Ectodermal cell (in vitro differentiated cells): Measurements from ENCODE around the gene SULT4A1.

Source experiments
- H3K27ac ChIP-seq: 2 replicates; pipeline ENCODE4 v1.7.0; 2013; ENCODE audit warnings: mild to moderate bottlenecking, low read depth, low read length; ENCODE audit not compliant: insufficient read depth, poor library complexity, severe bottlenecking
- H3K27me3 ChIP-seq: 2 replicates; pipeline ENCODE4 v1.7.0; 2013; ENCODE audit warnings: mild to moderate bottlenecking, low read length; ENCODE audit not compliant: insufficient read depth, control insufficient read depth, poor library complexity, severe bottlenecking
- H3K36me3 ChIP-seq: one replicate; pipeline ENCODE4 v1.7.0; 2013; ENCODE audit warnings: low read length; ENCODE audit not compliant: control insufficient read depth, insufficient read depth
- H3K4me1 ChIP-seq: one replicate; pipeline ENCODE4 v1.7.0; 2013; ENCODE audit warnings: low read length; ENCODE audit not compliant: control insufficient read depth, insufficient read depth
- H3K4me3 ChIP-seq: 2 replicates; pipeline ENCODE4 v1.7.0; 2013; ENCODE audit warnings: low read depth, low read length, control low read depth; ENCODE audit not compliant: insufficient read depth
- H3K9me3 ChIP-seq: 2 replicates; pipeline ENCODE4 v1.7.0; 2013; ENCODE audit warnings: mild to moderate bottlenecking, low read length, moderate library complexity; ENCODE audit not compliant: control insufficient read depth
- WGBS, 2 experiments: methylation state at CpG; one replicate each; pipeline ENCODE4 v1.1.7; 2013; ENCODE audit warnings: missing lambda C conversion rate in 2 of 2; 5-methylcytosine and 5-hydroxymethylcytosine counted together

SULT4A1 gene

DNA sequence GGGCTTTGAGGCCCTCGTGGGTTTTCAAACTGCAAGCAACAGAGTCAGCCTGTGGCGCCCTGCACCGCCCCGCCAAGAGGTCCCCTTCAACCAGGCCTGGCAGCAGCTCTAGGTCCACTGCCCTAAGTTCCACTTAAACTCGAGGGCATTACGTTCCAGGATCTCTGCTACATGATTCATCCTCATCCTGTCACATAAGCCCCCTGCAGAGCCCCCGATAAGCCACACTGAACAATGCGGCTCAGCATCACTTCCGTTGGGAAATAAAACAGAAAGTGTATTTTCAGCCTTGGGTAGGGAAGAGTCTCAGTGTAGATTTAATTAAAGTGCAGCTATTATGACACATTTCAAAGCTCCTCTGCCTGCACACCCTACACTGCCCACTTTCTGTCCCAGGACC lies 24.6 kb downstream of the SULT4A1 start:
- 93 to 95% methylated on average over 9 of the region's 9 CpGs for WGBS, 2 experiments
- Histone ChIP-seq H3K9me3 (no peaks in the 10 kb centered on the region), H3K27me3 (no peaks in the 10 kb centered on the region)

DNA sequence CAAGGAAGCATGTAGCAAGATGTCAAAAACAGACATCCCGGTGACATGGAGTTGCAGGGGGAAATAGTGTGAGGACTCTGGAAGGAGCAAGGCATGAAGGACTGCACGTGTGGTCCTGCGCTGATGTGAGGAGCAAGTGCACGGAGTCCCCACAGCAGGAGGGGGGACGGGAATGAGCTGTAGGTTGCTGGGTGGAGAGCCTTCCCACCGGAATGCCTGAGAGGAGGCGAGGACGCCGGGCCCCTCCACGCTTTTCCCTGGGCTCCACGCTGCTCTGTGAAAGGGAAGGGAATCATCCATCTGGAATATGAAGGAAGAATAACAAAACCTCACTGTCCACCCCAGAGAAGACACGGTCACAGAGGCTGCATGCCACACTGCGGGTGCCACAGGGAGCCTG lies 26.6 kb downstream of the SULT4A1 start:
- Histone ChIP-seq H3K9me3 (no peaks in the 10 kb centered on the region), H3K27me3 (no peaks in the 10 kb centered on the region), H3K4me1 (peaks cover 3% of the 10 kb centered on the region), H3K4me3 (no peak overlapping the region), H3K27ac (no peak overlapping the region), H3K36me3 (no peaks in the 10 kb centered on the region)
- 94 to 95% methylated on average over 13 of the region's 13 CpGs for WGBS, 2 experiments

More for the DNA sequence above, 24.6 kb downstream of the SULT4A1 start:
- H3K27ac ChIP-seq: no peak overlapping the region
- no peaks in the 10 kb centered on the region for H3K36me3 ChIP-seq
- H3K4me1 ChIP-seq: peaks cover 3% of the 10 kb centered on the region
- H3K4me3 ChIP-seq: no peak overlapping the region

DNA sequence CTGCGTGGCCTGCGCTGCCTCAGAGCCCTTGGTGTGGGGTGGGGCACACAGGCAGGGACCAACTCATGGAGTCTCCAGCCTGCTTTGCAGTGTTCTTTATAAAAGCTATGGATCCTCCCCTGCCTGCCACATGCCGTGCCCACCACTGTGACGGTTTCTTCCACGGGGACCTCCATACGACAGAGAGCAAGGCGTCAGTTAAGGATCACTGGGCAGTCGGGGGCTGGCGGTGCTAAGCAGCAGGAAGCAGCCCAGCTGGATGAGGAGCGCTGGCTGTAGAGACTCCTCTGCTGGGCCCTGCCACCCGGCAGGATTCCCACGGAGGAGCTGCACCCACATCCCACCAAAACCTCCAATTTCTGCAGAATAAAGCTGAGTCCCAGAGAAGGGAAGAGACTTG lies 27.1 kb downstream of the SULT4A1 start:
- Histone ChIP-seq H3K27me3 (no peaks in the 10 kb centered on the region), H3K4me1 (peaks cover 3% of the 10 kb centered on the region), H3K36me3 (no peaks in the 10 kb centered on the region), H3K4me3 (no peak overlapping the region), H3K27ac (no peak overlapping the region), H3K9me3 (no peaks in the 10 kb centered on the region)
- WGBS, 2 experiments: 93 to 96% methylated on average over 12 of the region's 12 CpGs

DNA sequence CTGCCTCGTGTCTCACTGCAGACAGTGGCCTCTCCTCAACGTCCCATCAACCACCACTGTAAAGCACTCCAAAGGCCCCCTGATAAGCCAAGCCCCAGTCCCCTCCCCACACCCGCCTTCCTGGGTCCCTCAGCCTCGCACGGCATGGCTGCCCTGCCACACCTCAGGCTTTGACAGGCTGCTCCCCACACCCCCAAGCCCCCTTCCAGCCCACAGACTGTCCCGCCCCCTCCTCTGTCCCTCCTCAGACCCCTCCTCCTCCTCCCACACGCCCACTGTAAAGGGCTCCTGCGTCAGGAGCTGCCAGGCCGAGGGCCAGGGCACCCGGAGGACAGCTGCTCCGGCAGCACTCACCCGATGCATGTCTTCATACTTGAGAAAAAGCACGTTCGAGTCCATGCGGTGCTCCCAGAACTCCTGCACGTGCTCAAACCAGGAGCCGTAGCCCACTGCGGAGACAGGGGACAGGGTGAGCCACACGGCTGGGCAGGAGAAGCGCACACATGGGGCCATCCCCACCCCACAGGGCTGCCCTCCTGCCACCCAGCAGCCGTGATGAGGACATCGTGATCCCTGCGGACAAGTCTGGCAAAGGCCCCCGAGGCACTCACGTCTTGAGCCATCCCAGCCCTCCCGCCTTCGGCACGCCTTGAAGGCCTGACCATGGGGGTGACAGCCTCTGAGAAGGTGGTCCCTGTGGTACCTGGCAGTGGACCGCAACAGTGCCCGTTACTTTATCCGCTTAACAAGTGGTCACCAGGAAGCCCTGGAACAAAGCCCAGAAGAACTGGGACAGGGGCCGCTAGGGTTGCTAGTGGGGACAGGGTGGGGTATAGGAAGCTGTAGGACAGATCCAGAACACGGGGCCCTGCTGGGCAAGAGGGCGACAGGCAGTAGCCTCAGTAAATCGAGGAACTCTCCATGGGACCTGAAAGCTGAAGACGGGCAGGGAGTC lies 28.8 kb downstream of the SULT4A1 start:
- Histone ChIP-seq H3K27me3 (no peaks in the 10 kb centered on the region), H3K9me3 (no peaks in the 10 kb centered on the region), H3K4me3 (no peak overlapping the region), H3K36me3 (no peaks in the 10 kb centered on the region), H3K27ac (no peak overlapping the region), H3K4me1 (peaks cover 11% of the 10 kb centered on the region)
- WGBS, 2 experiments: 90 to 91% methylated on average over 36 of the region's 36 CpGs

DNA sequence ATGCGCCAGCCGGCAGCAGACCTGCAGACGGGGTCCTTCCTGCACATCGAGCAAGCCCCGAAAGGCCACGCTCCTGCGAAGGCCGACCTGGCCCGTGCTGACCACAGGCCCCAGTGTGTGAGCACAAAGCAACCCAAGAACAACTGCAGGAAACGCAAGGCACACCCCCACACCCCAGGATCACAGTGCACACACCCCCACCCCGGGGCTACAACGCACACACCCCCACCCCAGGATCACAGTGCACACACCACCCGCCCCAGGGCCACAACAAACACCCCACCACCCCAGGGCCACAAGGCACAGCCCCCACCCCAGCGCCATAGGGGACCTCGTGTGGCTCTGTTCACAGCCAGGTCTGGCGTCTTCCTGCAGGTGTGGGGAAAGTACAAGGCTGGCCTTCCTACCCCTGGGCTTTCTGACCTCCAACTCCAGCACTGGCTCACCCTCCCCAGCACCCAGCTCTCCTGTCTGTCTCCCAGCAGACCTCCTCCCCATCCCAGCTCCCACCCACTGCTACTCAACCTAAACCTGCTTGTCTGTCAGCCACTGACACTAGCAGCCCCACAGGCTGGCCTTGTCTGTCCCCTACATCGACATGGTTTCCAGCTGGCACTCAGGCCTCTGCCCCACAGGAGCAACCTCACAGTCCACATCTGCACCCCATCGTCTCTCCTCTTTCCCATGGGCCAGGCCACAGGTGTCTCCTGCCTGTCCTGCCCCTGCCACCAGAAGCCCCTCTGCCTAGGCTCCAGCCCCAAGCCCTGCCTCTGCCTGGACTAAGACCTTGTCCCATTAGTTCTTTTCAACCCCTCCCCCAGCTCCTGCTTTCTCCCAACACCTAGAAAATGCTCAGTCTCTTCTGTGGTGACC lies 29.7 kb downstream of the SULT4A1 start:
- H3K9me3 ChIP-seq: no peaks in the 10 kb centered on the region
- 92 to 96% methylated on average over 18 of the region's 18 CpGs for WGBS, 2 experiments
- H3K4me3 ChIP-seq: no peak overlapping the region
- no peak overlapping the region for H3K27ac ChIP-seq
- peaks cover 12% of the 10 kb centered on the region for H3K4me1 ChIP-seq
- no peaks in the 10 kb centered on the region for H3K27me3 ChIP-seq
- no peaks in the 10 kb centered on the region for H3K36me3 ChIP-seq

DNA sequence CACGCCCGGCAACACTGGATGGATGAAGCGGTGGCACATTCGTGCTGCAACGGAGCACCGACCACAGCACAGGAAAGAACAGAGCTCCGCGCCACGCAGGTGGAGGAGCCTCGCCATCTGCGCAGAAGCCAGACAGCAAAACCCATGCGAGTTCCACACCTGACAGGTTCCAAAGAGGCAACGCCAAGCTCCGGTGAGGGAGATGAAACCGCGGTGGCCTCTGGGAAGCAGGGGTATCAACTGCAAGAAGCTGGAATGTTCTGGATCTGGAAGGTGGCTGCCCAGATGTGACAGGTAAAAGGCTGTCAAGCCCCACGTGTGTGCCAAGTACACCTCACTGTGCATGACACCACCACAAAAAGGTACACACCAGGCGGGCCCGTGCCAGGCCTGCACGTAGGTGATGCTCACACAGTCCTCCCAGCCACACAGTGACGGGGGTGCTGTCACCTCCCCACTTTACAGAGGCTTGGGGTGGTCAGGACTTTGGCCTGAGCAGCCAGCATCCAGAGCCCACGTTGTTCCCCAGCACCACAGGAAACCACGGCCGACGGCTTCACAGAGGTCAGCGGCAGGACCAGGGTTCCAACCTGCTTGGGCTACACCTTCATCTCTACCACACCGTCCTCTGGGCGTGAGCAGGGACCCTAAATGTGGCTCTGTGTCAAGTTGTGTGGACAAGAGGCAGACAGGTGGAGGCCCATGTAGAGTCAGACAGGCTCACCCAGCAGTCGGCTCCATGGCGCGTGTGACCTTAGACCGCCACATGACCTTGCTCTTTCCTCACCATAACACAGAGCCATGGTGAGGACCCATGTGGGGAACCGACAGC lies 30.5 kb downstream of the SULT4A1 start:
- Histone ChIP-seq H3K27me3 (no peaks in the 10 kb centered on the region), H3K9me3 (no peaks in the 10 kb centered on the region), H3K27ac (no peak overlapping the region), H3K36me3 (no peaks in the 10 kb centered on the region), H3K4me3 (no peak overlapping the region), H3K4me1 (peaks cover 12% of the 10 kb centered on the region)
- 95 to 97% methylated on average over 33 of the region's 33 CpGs for WGBS, 2 experiments

DNA sequence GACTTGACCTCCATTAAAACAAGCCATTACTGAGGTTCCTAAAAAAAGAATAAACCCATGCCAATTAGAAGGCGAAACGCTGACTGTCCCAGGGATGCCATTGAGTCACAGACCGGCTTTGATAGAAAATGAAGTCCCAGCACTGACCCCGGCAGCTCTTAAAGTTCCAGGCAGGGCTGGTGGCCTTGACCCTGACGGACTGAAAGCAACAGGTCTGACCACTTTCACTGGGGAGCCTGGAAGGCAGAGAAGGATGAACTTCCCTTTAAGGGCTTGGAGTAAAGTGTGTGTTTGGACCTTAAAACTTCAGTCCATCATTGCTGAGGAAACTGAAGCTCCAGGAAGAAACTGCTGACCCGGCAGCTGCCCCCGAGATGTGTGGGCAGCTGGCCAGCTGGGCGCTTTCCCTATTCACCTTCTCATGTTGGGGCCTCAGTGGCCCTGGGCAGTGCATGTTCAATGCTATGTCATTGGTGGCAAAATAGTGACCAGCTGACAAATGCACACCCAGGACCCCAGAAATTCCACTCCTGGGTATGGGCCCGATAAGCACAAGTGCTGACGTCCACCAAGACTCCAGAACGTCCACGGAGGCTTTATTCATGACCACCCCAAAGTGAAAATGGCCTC lies 31.3 kb downstream of the SULT4A1 start:
- WGBS, 2 experiments: 94% methylated on average over 12 of the region's 12 CpGs
- no peak overlapping the region for H3K27ac ChIP-seq

DNA sequence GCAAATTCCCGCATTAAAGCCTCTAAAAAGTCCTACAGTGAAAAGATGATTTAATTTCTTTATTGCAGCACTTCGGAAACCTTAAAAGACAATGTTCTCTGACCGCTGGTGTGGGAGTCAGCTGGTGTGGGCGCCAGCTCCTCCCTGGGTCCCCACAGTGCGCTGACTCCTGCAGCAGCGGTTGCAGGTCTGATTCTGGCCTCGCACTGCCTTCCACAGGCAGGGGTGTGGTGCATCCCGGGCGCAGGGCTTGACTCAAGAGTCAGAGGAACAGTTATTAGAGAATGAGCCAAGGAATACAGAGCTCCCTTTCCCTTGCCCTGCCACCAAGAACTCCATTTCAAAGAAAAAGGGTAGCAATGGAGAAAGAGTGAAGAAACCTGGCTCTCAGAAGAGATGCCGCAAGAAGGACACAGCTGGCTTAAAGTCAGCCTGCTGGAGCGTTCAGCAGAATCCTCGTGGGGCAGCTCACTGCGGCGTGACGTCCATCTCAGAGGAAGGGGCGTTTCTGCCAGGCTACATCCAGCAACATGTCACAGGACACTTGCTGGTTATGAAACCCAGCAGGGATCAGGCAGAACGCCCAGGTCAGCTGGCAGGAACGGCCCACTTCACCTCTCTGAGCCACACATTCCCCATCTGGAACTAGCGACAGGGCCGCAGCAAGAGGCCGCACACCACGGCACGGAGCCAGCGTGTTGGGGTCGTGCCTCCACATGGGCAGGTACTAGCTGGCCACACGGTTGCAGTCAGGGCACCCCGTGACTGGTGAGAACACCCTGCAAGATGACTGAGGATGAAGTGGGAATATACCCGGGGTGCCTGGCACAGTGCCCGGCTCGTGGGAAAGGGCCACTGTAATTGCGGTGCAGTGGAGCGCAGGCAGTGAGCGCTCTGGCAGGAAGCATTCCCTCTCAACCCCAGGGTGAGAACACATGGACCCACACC lies 32.1 kb downstream of the SULT4A1 start:
- 87 to 89% methylated on average over 33 of the region's 33 CpGs for WGBS, 2 experiments
- no peaks in the 10 kb centered on the region for H3K9me3 ChIP-seq
- H3K27ac ChIP-seq: no peak overlapping the region
- peaks cover 12% of the 10 kb centered on the region for H3K4me1 ChIP-seq
- H3K36me3 ChIP-seq: no peaks in the 10 kb centered on the region
- no peak overlapping the region for H3K4me3 ChIP-seq
- H3K27me3 ChIP-seq: no peaks in the 10 kb centered on the region

More for the DNA sequence above, 31.3 kb downstream of the SULT4A1 start:
- Histone ChIP-seq H3K36me3 (no peaks in the 10 kb centered on the region), H3K4me1 (peaks cover 12% of the 10 kb centered on the region), H3K27me3 (no peaks in the 10 kb centered on the region), H3K4me3 (no peak overlapping the region), H3K9me3 (no peaks in the 10 kb centered on the region)
